Stimulated activated naive CD4-positive, alpha-beta T cell treated with Interleukin-2 at 50 U/mL for 16 hours (primary cell): ENCODE results near the gene SOX5.

Source experiments
- DNase-seq: peaks from one replicate; lab custom pipeline; 2025; lab: John Stamatoyannopoulos, UW

Gene SOX5

DNA sequence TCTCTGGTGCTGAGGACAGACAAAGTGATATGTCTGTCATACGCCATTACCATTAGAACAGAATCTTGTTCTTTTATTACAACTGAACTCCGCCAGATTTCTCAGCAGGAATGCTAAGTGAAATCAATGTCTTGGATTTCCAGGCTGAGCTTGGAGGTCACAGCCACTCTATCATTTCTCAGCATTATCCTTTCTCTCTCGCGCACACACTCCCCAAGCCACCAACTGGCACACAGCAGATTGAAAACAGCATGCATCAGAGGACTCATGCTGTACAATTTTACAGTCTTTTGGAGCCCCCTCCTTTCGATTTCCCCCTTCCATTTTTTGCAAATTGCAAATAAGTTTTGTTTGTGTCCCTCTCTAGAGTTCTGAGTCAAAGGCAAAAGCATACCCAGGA lies 348.6 kb downstream of the SOX5 start:
- DNase-seq: no peak

DNA sequence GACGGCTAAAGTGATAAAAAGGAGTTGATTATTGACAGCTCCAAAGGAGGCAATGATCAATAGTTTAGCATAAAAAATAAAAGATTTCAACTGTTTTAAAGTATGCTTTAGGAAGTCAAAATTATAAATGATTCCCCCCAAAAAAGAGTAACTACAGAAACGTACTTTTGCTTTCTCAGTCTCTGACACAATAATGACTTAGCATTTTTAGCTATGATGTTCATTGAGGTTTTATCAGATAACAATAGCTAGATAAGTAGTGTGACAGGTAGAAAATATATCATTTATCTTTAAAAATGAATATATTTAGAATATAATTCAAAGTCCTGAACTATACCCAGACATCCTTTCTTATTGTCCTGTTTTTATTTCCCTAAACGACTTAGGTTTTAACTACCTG lies 352.9 kb downstream of the SOX5 start:
- no peak for DNase-seq

DNA sequence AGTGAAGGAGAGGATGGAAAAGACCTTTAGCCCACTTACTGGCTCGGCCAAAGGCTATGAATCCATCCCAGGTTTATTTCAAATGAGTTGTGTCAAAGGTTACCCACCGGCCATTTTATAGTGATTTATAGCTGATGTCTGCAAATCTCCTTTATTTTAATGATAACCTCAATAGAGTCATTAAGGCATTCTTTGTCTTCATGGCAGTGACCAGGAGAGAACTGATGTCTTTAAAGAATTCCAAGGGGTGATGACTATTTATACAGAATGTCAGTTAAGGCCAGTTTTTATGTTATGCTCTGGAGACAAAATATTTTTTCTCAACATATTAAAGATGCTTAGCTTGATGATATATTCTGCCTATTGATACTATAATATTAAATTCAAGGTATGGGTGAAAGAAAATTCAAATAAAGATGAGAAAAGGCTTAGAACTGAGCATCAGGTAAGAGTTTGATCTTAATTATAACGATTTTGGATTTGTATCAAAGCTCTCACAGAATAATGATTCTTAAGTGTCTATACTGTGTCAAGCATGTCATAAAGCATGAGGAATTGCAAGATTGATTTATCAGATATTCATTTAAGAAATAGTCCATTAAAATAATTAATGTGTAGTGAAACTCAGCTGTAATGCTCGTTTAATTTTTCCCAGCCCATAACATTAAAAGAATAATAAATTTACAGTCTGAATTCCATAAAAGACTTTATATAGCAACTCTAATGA lies 361.5 kb downstream of the SOX5 start:
- no peak for DNase-seq

- DNase-seq: no peak
Measured at GRCh38 chr12:23585782-23586163, 363.7 kb downstream of the SOX5 start.

GRCh38 chr12:23585156-23585781 lies 364.2 kb downstream of the SOX5 start:
- DNase-seq: no peak

GRCh38 chr12:23581913-23582312 lies 367.6 kb downstream of the SOX5 start:
- no peak for DNase-seq

DNA sequence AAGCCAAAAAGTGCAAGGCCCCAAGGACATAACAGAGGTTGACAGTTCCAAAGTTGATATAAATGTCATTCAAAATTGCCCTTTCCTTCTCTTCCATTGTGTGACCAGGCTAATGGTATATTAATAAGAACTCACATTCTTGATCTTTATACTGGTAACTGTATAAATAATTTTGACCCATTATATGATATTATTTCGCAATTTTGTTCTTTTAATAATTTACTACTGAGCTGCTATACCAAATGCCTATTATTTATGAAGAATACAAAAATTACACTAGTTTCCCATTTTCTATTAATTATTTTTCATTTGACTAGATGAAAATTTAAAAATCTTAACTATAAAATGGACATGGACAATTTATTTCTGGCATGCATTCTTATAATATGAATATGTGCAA lies 370.2 kb downstream of the SOX5 start:
- no peak for DNase-seq

GRCh38 chr12:23576372-23576771 lies 373.1 kb downstream of the SOX5 start:
- no peak for DNase-seq

DNA sequence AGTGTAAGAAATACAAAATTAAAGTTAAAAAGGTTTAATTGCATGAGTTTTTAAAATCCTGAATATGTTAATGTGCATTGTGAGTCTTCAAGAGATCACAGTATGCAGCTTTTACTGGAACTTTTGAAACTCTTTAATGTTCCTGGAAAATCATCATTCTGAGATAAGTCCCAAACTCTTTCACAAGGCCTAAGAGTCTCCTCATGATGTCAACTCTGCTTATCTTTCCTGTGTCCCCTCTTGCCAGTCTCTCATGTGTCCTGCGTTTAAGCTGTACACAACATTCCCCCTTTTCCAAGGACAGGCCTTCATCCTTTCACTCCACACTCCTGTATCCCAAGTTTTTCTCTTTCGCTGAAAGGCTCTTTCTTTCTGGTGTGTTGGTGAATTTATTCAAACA lies 380.1 kb downstream of the SOX5 start:
- no peak for DNase-seq

GRCh38 chr12:23566133-23566532 lies 383.3 kb downstream of the SOX5 start:
- DNase-seq: no peak

DNA sequence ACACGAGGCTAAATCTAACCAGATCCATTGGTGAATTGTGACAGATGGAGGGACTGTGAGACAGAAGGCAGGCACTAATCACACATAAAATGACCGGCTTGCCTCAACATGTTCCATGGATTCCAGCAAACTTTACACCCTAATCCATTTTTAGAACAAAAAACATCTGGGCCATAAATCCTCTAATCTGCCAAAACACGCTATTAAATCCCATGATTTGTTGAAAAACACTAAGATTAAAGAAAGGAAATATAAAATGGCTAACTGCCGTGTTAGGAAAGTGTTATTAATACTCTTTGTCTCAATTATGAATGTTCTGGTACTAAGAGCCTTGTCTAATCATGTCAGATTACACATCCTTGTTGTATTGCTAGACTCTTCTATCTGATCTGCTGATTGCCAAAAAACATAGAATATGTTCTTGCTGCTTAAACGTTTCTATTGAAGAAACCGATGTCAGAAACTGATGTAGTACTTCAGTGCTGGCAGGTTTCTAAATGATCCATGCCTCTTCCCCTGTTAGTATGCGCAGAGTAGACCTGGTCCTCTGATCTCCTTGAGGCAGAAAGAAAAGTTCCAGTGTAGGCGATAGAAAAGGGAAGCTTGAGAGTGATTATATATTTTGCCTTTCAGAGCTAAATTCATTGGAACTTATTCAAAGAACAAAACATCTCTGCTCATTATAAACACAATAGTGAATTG lies 384.9 kb downstream of the SOX5 start:
- no peak for DNase-seq

- no peak for DNase-seq
Measured at GRCh38 chr12:23561364-23562345, 387.8 kb downstream of the SOX5 start.

DNA sequence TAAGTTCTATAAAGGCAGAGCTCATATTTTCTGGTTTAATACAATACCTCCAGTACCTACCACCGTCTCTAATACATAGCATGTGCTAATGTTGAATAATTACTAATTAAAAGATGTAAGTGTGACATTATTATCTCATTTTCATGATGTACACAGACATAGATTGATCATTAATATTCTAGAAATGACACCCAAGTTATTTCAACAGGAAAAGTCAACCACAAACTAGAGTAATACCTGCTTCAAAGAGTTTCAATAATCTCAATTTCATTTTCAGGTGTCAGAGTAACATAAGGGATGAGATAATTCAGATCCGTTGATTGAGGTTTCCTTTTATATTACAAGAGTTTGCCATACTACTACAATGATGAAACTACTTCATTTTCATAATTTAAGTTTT lies 388.9 kb downstream of the SOX5 start:
- no peak for DNase-seq

DNA sequence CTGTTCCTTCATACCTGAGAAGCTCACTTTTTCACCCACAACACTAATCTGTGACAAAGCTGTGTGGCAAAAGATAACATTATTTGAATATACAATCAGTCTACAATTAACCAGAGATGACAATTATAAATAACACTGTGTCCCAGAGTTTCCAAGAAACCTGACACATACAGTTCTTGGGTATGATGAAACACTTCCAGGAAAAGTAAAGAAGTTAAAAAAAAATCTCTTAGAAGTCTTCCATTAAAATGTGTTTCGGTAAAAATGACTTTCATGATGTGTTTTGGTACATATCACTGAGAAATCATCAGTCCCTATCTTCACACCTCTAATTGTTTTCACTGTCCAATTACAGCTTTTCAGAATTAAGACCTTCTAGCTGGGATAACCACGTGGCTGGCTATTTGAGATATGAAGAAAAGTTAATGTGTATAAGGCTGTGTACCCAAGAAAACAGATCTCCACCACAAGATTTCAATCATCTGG lies 390.2 kb downstream of the SOX5 start:
- DNase-seq: no peak

- DNase-seq: no peak
Measured at GRCh38 chr12:23556661-23557060, 392.8 kb downstream of the SOX5 start.

DNA sequence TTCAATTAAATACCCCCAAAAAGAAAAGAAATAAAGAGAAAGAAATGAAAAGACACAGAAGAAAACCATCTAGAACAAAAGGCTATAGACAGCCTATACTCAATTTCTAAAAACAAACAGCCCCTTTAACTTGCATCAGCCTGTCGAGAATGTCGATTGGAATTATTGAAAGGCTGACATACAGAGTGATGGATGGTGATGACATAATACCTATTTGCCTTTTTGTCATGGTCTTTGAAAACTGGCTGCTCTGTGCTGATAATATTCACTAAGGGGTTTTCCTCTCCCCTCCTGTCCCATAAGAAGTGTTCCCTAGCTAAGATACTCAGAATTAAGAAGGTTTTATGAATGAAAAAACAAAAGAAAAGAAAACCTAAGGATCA lies 393.7 kb downstream of the SOX5 start:
- DNase-seq: no peak

- no peak for DNase-seq
Measured at GRCh38 chr12:23555180-23555824, 394.2 kb downstream of the SOX5 start.

DNA sequence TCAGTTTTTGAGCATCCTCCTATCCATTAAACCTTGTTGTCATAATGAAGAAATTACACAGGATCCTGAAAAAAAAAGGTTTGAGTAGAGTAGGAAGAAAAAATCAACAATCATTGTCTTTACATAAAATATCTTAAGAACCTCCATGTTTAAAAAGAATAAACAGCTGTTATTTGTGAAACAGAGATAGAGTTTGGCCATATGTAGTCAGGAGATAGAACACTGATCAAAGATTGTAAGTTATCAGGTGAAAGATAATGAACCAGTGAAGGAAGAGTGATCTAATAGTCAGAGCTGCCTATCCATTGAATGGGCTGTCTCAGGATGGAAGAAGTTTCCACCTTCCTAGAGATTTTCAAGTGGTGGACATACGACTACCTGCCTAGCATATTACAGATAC lies 397.1 kb downstream of the SOX5 start:
- DNase-seq: no peak

GRCh38 chr12:23550753-23551152 lies 398.7 kb downstream of the SOX5 start:
- DNase-seq: no peak

DNA sequence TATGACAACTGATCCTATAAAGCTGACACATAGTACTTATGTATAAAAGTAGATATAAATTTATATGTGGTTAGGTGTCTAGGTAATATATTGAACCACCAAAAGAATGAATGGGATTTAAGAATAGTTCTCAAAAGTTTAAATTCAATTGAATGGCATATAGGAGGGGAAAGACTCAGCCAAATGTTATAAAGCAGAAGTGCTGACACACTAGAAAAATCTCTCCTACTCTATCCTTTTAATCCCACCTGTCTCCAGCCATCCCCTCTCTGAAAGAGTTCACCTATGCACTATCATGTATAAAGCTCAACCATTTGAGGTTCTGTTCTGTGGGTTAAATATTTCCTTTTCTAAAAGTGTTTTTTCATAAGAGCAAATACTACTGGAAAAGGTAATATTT lies 400.7 kb downstream of the SOX5 start:
- no peak for DNase-seq

DNA sequence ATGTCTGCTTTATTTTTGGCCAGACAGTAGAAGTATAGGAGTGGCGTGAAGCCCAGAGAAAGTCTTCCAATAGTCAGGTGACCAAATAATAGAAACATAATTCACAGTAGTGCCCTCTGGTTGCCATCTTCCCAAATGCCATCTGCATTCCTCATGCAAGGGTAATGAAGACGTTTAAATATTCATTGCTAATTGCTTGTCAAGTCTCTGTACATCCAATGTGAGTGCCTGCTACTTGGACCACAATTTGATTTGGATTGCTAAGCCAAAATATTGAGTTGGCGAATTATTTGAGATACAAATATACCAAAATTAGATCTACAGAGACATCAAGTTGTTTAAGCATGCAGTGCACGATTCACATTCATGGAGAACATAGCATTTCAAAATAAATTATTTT lies 402.7 kb downstream of the SOX5 start:
- no peak for DNase-seq

- DNase-seq: no peak
Measured at GRCh38 chr12:23543767-23544166, 405.7 kb downstream of the SOX5 start.
